ENCODE data around the gene MMAB.

GRCh38 chr12:109540526-109541412, 32.5 kb downstream of the MMAB start:
- no peak for TF ChIP-seq EZH2 (IDR thresholded peaks at IDR 0.05; ENCODE audit: borderline replicate concordance)
- TF ChIP-seq CTCF (IDR thresholded peaks at IDR 0.05; ENCODE audit: poor library complexity): no peak

All from hepatocyte (in vitro differentiated cells).